HG02763 (cell line): ENCODE data around the gene INSRR.

Experiments
- ATAC-seq: cut with Tn5 transposase; IDR thresholded peaks from one replicate; pipeline ENCODE4 v1.9.1; 2021; ENCODE audit warnings: mild to moderate bottlenecking, moderate library complexity; ENCODE audit not compliant: unreplicated experiment

INSRR gene

GRCh38 chr1:156876281-156876680 is 17.4 kb upstream of the INSRR start:
- ATAC-seq, result no peak

GRCh38 chr1:156875341-156875615 is 16.4 kb upstream of the INSRR start:
- no peak for ATAC-seq

- no peak for ATAC-seq
Observed at GRCh38 chr1:156874572-156875340, 15.8 kb upstream of the INSRR start.

GRCh38 chr1:156874142-156874541 is 15.2 kb upstream of the INSRR start:
- ATAC-seq, result no peak

- ATAC-seq, result no peak
Observed at GRCh38 chr1:156873659-156874058, 14.7 kb upstream of the INSRR start.

GRCh38 chr1:156869455-156869854 is 10.5 kb upstream of the INSRR start:
- no peak for ATAC-seq

GRCh38 chr1:156868341-156868740 is 9.4 kb upstream of the INSRR start:
- no peak for ATAC-seq

GRCh38 chr1:156866249-156866909 is 7.5 kb upstream of the INSRR start:
- no peak for ATAC-seq

GRCh38 chr1:156865865-156866248 is 6.9 kb upstream of the INSRR start:
- ATAC-seq, result no peak

- no peak for ATAC-seq
Observed at GRCh38 chr1:156865258-156865657, 6.3 kb upstream of the INSRR start.

- ATAC-seq, result no peak
Observed at GRCh38 chr1:156864796-156865195, 5.9 kb upstream of the INSRR start.

- ATAC-seq, result no peak
Observed at GRCh38 chr1:156863631-156864030, 4.7 kb upstream of the INSRR start.

- no peak for ATAC-seq
Observed at GRCh38 chr1:156862997-156863599, 4.2 kb upstream of the INSRR start.

GRCh38 chr1:156862584-156862983 is 3.7 kb upstream of the INSRR start:
- ATAC-seq, result no peak

GRCh38 chr1:156860628-156861423 is 1.9 kb upstream of the INSRR start, which contains the start of gene NTRK1:
NTRK1 (plus strand) TSS chr1:156860865; CDS start chr1:156860935, 70 bp downstream.
- no peak for ATAC-seq

- ATAC-seq, result no peak
Observed at GRCh38 chr1:156860113-156860627, 1.3 kb upstream of the INSRR start.

- ATAC-seq, result no peak
Observed at GRCh38 chr1:156859523-156860112, 701 bp upstream of the INSRR start.

GRCh38 chr1:156858555-156858956 is 361 bp downstream of the INSRR start:
- ATAC-seq, result no peak

GRCh38 chr1:156857532-156857931 is 1.4 kb downstream of the INSRR start:
- ATAC-seq, result no peak

- no peak for ATAC-seq
Observed at GRCh38 chr1:156856282-156856785, 2.6 kb downstream of the INSRR start.

GRCh38 chr1:156854634-156855033 is 4.3 kb downstream of the INSRR start:
- no peak for ATAC-seq
